HG03469 (cell line): ENCODE data around the gene ZNF14.
"Not testable (repeated sequence)": the region's sequence is repeated elsewhere in the genome, so short reads cannot be mapped to it uniquely, and the experiment has no call there.

Source experiments
- ATAC-seq: cut with Tn5 transposase; IDR thresholded peaks from one replicate; pipeline ENCODE4 v1.9.1; 2021; ENCODE audit warnings: mild to moderate bottlenecking, moderate library complexity, moderate number of reproducible peaks; ENCODE audit not compliant: unreplicated experiment

Gene ZNF14

DNA sequence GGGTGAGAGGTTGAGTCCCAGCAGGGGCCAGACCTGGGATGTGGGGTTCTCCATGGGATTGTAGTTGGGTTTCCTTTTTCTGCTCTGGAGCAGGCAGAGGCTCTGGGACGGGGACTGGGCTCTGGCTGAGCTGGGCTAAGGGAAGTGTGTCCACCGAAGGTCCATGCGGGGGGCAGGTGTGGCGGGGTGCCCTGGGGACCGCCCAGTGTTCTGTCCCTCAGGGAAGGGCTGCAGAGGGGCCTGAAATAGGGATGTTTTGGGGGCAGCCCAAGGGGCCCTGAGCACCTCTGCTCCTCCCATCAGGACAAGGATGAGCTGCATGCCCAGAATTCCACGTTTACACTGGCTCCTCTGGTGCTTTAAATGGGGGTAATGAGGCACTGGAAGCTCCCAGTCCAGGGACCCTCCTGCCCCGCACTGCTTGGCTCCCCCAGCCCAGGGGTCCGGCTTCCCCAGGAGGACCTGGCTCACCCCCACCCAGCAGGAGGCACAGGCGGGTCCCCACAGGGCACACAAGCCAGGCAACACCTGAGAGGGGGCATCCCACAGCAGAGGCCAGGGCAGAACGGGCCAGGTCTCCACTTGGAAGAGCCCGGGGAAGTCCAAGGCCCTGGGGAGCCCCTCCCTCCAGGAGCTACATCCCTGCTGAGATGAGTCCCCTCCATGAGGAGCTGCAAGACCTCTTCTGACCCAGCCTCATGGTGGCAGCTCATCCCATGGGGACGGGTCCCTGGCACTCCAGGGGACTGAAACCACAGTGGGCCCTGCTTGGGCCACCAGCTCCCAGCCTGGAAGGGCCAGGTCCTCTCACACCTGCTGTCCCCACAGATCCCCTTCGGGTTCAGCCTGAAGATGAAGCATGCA, 14.7 kb upstream of the ZNF14 start:
- ATAC-seq, result no peak

DNA sequence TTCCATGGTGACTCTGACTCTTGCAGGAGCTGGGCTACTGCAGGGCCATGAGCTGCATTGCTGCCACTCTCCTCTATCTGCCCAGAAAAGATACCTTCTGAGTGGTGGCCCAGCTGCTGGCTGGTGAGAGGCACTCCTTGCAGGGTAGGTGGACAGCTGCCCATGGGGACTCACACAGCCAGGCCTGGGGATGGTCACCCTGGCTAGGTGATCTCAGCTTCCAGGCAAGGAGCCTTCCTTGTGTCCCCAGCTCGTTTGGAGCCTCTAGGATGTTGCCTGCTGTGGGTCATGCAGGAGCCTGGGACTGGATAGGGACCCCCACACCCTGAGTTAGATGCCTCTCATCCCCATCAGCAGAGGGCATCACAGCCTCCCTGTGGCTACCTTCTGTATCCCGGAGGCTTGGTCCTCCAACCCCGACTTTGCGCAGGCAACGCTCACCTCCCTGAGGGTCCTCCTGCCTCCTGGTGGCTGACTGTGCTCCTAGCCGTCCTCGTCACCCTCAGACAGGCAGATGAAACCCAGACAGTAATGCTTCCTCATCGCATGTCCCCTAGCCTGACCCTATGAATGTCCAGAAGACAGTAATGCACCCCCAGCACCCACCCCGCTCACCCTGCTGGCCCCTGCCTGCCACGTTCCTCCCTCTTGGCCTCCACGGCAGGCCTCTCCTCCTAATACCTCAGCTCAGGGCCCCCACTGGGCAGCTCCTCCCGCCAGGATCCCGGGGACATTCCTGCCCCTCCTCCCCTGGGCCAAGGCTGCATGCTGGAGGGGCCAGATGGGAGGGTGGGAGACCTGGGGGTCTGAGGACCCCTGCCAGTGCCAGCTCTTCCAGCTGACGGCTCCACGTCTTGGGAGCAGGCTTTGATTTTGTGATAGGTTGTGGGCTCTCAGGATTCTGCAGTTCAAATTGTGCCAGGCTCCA, 13.6 kb upstream of the ZNF14 start:
- ATAC-seq, result no peak

DNA sequence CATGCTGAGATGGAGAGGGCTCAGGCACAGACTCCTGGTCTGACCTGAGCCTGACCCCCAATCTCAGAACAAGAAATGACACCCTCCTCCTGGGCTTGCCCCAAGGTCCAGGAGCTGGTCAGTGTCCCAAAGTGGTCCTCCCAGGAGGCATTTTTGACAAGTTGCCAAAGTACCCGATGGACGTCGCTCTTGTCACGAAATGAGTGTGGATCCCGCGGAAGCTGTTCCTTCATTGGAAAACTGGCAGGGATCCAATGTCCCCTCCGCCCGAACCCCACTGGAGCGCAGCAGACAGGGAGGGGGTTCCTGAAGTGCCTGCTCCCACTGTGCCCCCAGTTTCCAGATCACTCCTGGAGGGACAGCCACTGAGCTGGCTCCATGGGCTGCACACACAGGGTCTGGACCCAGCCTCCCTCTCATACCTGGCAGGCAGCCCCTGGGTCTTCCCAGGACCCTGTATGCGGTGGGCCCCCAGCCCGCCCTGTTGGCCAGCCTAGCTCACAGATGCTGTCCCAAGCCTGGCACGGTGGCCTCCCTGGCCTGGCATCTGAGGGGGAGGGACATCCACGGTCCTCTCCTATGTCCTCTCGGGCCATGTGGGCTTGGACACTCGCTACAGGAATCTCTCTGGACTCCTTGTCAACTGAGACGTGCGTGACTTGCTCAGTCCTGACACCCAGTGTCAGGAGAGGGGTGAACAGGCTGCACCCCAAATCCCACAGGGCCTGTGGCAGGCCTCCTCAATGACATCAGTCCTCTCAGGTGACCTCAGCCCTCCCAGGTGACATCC, 12.8 kb upstream of the ZNF14 start:
- ATAC-seq, result no peak

DNA sequence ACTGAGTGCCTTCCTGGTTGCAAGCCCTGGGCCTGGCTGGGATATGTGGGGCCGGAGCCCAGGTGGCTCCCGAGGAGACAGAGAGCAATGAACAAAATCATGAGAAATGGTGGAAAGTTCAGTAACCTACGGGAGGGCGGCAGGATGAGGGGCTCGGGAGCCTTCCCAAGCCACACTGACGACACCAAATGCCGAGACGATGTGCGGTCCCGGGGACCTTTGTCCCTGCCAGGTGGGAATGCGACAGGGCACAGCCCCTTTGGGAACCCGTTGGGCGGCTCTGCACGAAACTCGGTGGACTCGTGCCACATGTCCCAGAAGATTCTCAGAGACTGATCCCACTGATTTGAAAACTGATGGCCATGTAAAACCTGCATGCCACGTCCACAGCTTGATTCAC, 11.7 kb upstream of the ZNF14 start:
- ATAC-seq, result no peak

DNA sequence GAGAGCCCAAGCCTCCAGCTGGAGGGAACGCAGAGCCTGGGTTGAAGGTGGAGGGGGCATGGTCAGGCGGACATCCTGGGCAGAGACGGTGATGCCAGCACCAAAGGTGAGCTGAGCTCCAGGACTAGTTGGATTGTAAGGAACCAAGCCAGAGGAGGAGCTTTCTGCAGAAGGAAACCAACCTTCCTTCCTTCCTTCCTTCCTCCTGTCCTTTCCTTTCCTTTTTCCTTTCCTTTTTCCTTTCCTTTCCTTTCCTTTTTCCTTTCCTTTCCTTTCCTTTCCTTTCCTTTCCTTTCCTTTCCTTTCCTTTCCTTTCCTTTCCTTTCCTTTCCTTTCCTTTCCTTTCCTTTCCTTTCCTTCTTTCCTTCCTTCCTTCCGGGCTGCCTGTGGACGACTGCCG, 11.0 kb upstream of the ZNF14 start:
- ATAC-seq, result not testable (repeated sequence)

DNA sequence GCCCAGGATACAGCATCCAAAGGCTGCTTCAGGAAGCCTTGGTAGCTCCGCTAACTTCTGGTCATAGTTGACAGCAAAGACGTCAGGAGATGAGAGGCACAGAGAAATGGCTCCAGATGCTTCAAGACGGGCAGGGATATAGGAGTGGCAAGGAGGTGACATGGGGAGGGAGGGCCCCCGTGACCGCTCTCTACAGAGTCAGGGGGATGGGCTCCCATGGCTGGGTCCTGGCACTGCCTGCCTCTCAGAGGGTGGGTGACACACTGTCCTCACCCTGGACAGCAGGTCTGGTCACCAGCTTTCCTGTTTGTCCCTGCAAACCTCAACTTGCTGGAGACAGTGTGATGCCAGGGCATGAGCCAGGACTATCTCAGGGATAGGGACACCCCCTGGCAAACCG, 10.3 kb upstream of the ZNF14 start:
- ATAC-seq, result no peak

DNA sequence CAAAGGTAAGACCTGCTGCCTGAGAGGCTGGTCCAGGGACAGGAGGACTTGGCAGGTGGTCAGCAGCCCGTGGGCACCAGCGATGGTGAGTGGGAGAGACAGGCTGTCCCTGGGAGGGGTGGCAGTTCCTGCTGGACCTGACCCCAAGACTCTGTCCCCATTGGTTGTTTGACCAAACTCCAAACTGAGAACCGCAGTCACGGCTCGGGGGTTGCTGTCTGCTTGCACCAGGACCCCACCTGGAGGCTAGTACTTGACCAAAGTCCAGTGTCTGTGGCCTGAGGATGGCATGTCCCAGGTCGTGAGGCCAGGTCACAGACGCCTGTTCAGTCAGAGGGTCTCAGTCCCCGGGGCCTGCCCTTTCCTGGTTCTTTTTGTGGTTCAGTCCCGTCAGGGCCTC, 9.9 kb upstream of the ZNF14 start:
- ATAC-seq, result no peak

DNA sequence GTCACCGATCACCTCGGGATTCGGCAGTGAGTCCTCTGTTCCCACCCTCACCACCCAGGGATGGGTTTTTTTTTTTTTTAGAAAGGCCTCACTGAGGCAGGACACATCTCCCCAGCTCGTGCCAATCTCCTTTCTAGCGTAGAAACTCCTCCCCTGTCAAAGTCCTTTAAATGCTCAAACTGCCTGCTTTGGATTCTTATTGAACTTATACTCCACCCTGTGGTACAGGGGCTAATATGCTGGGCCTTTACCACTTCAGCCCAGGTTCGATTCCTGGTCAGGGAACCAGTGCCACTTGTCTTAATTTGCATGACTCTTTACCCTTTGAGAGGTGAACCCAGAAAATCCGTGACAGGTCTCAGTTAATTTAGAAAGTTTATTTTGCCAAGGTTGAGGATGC, 8.3 kb upstream of the ZNF14 start:
- no peak for ATAC-seq

DNA sequence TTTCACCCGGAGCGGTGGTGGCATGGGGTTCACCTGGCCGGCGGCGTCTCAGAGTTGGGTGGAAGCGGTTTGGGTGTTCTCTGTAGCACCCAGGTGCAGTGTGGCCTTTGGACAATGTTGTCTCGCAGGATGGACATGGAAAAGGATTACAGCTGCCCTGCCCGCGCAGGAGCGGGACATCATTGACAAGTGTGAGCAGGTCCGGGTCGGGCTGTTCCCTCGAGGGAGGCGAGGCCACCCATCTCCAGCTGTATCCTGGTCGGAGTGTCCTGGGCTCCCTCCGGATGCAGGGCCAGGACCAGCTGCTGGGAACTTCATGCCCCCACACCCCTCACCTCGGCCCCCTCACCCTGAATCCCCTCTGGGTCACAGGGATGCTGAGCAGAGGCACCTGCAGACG, 7.8 kb upstream of the ZNF14 start:
- no peak for ATAC-seq

DNA sequence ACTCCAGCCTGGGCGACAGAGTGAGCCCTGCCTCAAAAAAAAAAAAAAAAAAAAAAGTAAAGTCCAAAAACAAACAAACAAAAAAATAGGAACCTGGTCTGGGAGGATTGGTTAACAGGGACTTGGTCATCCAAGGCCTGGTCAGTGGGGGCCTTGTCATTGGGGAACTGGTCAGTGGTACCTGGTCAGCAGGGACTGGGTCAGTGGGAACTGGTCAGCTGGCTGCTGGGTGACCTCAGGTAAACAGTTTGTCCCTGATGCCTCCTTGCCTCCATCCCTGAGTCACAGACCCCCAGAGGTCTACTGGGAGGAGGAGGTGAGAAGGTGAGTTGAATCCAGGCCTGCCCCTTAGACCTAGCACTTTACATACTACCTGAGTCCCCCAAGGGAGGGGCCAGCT, 5.7 kb upstream of the ZNF14 start:
- no peak for ATAC-seq

DNA sequence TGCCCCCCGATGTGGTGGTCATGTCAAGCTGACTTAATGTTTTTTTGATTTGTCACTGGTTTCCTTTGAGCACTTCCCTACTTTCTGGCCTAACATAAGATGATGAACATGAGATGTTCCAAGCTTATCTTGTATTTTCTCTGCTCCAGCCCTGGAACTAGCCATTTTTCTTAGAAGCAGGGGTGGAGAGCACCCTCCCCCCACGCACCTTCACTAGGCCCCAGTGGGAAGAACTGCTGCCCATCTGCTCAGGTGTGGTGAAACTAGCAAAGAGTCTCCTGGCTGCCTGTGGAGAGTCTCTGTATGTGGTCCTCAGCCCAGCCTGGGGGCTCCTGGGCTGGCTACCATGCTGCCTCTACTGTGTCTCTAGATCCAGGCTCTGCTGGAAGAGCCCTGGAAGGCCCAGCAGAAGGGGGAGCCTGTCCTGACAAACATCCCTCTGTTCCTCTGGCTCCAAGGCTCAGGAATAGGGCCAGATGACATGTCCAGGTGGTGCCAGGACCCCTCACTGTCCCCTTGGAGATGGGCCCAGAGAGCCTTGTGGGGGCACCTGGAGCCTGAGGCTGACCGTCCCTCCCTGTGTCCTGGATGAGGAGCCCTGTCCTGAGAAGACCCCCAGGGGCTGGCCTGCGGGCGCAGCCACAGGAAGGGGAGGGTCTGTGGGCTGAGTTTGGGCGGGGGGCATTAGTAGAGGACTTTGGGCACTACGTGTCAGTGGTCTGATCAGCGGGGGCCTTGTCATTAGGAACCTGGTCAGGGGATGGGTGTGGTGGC, 4.8 kb upstream of the ZNF14 start:
- ATAC-seq, result no peak

DNA sequence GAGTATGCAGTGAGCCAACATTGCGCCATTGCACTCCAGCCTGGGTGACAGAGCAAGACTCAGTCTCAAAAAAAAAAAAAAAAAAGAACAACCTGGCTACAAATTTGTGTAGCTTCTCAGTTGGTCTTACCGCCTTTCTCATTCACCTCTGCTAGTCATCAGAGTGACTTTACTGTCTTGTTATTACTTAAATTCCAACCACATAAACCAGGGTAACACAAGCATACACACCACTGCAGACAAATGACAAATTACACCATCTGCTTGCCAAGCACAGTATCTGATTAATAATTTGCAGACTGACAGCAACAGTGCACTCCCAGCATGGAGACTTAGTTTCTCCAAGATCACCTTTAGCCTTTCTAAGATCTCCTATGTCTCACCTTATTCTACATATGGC, 11.0 kb downstream of the ZNF14 start:
- no peak for ATAC-seq

DNA sequence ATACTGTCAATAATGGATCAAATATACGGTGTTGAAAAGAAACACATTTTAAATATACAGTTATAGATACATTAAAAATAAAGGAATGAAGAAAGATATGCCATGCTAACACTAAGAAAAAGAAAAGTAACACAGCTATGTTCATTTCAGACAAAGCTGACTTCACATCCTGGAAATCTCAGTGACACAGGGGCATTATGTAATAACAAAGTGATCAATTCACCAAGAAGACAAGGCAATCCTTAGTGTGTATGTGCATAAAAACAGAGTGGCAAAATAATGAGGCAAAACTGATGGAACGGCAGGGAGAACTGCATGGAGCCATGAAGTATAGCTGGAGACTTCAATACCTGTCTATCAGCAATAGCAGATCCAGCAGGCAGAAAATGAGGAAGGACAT, 13.1 kb downstream of the ZNF14 start:
- no peak for ATAC-seq

DNA sequence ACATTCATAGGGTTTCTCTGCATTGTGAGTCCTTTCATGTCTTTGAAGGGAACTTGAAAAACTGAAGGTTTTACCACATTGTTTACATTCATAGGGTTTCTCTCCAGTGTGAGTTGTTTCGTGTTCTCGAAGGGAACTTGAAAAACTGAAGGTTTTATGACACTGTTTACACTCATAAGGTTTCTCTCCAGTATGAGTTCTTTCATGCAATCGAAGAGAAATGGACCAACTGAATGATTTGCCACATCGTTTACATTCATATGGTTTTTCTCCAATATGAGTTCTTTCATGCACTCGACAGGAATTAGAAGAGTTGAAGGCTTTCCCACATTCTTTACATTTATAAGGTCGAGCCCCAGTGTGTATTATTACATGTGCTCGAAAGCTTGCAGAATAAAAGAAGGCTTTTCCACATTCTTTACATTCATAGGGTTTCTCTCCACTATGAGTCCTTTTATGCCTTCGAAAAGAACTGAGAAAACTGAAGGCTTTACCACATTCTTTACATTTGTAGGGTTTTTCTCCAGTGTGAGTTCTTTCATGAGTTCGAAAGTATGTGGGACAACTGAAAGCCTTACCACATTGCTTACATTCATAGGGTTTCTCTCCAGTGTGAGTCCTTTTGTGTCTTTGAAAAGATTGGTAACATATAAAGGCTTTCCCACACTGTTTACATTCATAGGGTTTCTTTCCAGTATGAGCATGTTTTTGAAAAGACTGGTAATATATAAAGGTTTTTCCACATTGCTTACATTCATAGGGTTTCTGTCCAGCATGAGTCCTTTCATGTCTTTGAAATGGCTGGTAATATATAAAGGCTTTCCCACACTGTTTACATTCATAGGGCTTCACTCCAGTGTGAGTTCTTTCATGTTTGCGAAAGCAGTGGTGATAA, 20.7 kb downstream of the ZNF14 start:
- ATAC-seq, result no peak

DNA sequence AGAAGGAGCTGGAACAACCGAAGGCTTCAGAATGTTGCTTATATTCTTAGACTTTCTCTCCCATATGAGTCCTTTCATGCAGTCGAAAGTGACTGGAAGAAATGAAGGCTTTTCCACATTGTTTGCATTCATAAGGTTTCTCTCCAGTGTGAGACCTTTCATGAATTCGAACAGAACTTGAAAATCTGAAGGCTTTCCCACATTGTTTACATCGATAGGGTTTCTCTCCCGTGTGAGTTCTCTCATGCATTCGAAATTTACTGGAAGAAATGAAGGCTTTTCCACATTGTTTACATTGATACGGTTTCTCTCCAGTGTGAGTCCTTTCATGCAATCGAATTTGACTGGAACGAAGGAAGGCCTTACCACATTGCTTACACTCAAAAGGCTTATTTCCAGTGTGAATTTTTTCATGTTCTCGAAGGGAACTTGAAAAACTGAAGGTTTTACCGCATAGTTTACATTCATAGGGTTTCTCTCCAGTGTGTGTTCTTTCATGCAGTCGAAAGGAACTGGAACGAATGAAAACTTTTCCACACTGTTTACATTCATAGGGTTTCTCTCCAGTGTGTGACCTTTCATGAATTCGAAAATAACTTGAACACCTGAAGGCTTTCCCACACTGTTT, 21.5 kb downstream of the ZNF14 start:
- no peak for ATAC-seq

DNA sequence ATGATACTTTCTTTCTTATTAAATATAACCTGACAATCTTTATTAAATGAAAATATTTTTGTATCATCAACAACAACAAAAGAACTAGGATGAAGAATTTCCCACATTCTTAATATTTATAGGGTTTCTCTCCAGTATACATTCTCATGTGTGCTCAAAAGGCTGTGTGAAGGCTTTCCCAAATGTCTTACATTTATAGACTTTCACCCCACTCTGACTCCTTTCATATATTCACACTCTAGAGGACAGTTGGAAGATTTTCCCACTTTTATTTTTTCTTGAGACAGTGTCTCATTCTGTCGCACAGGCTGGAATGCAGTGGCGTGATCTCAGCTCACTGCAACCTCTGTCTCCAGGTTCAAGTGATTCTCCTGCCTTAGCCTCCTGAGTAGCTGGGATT, 22.4 kb downstream of the ZNF14 start:
- ATAC-seq, result no peak

DNA sequence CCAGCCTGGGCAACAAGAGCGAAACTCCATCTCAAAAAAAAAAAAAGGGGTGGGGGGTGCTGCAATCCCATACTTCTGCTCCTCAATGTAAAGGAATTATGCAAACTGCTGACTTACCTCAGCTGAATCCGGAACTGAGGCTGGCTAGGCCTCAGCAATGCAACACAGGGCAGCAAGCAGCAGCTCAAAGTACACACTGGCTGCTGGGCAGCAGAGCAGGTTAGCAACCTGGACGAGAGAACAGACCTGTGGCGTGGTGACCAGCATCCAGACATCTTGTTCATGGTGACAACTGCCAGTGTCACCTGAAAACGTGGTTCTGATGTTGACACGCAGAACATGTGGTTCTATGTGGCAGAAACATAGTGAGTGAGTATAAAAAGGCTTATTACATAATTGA, 28.1 kb downstream of the ZNF14 start:
- ATAC-seq, result no peak

DNA sequence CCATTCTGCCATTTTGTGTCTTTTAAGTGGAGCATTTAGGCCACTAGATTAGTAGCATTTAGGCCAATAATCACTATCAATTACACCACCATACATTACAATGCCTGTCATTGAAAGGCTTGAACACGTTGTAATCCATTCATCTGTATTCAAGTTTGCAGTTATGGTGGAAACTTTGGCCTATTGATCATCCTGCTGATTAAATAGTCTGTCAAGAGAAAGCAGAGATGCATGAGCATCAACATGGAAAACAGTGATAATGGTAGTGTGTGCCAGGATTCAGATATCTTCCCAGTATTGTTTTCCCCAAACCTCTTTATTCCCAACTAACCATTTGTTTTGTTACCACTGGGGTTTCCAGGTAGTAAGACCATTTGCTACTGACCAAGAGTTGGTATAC, 32.4 kb downstream of the ZNF14 start:
- not testable (repeated sequence) for ATAC-seq

DNA sequence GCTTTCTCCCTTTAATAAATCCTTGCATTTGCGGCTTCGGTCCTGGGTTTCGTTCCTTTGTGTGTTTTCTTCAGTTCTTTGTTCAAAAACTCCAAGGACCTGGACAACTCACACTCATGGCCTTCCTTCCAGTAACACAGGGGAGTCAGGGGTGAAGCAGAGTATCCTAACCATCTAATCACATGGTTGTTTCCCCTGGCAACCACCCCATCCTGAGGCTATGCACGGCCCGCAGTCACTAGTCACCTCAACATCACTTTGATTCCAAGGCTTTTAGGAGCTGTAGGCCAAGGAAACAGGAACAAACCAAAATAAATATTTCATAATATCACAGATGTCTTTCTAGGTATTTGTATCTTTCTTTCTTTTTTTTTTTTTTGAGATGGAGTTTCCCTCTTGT, 35.3 kb downstream of the ZNF14 start:
- ATAC-seq, result no peak
